Measurements from ENCODE around the gene ABCB8. TPM values are rescaled to one million over a fixed set of nuclear protein-coding genes. Genes with fewer than 3 reads are reported as not detected.

The ABCB8 gene
- total and polyA plus RNA-seq, 9 donors = 6.1 to 45.2 (median 26.3) TPM

- 40 to 51% (median 44%) methylated on average over 5 of the region's 5 CpGs for WGBS, 3 donors
- peak in 1 of 5 donors; percentile 44 for DNase-seq
- no peak overlapping the region for H3K27ac ChIP-seq
- no peaks in the 10 kb centered on the region for H3K36me3 ChIP-seq
- intact Hi-C loops (cut with DNase I) = no loop called here
- peaks cover 5% of the 10 kb centered on the region for H3K4me1 ChIP-seq (ENCODE audit: insufficient read depth)
- no peak for TF ChIP-seq CTCF (IDR thresholded peaks at IDR 0.05)
- TF ChIP-seq EP300 (IDR thresholded peaks at IDR 0.05) = no peak
- no peak for TF ChIP-seq POLR2A (IDR thresholded peaks at IDR 0.05)
- H3K27me3 ChIP-seq = no peaks in the 10 kb centered on the region
- no peaks in the 10 kb centered on the region for H3K9me3 ChIP-seq
- no peak overlapping the region for H3K4me3 ChIP-seq
Measured at GRCh38 chr7:150992833-150993302, 35.4 kb upstream of the ABCB8 start.

- Histone ChIP-seq H3K36me3 (no peaks in the 10 kb centered on the region), H3K4me3 (no peak overlapping the region), H3K9me3 (no peaks in the 10 kb centered on the region), H3K27me3 (no peaks in the 10 kb centered on the region), H3K27ac (no peak overlapping the region), H3K4me1 (ENCODE audit: insufficient read depth) (peaks cover 3% of the 10 kb centered on the region)
- 91 to 96% (median 92%) methylated on average over 14 of the region's 14 CpGs for WGBS, 3 donors
- intact Hi-C loops (cut with DNase I) = no loop called here
- no peak for DNase-seq
- no peak for TF ChIP-seq EP300 (IDR thresholded peaks at IDR 0.05)
- no peak for TF ChIP-seq CTCF (IDR thresholded peaks at IDR 0.05)
- no peak for TF ChIP-seq POLR2A (IDR thresholded peaks at IDR 0.05)
Measured at GRCh38 chr7:150993511-150993910, 34.7 kb upstream of the ABCB8 start.

- peak overlapping the region; percentile 9 for H3K4me3 ChIP-seq
Measured at GRCh38 chr7:150994141-150994837, 34.0 kb upstream of the ABCB8 start.

GRCh38 chr7:150994838-150995510, 33.3 kb upstream of the ABCB8 start:
- DNase-seq = no peak
- Histone ChIP-seq H3K27me3 (no peaks in the 10 kb centered on the region), H3K4me1 (ENCODE audit: insufficient read depth) (no peaks in the 10 kb centered on the region), H3K36me3 (no peaks in the 10 kb centered on the region), H3K27ac (peak overlapping the region in 1 of 2 donors; percentile 8), H3K4me3 (no peak overlapping the region), H3K9me3 (no peaks in the 10 kb centered on the region)
- intact Hi-C loops (cut with DNase I) = no loop called here
- WGBS, 3 donors = 64 to 69% (median 68%) methylated on average over 19 of the region's 19 CpGs
- TF ChIP-seq POLR2A (IDR thresholded peaks at IDR 0.05) (no peak), CTCF (IDR thresholded peaks at IDR 0.05) (no peak), EP300 (IDR thresholded peaks at IDR 0.05) (no peak)

More at GRCh38 chr7:150994141-150994837, 34.0 kb upstream of the ABCB8 start:
- Histone ChIP-seq H3K9me3 (no peaks in the 10 kb centered on the region), H3K36me3 (no peaks in the 10 kb centered on the region), H3K27ac (peak overlapping the region in 1 of 2 donors; percentile 8), H3K27me3 (no peaks in the 10 kb centered on the region), H3K4me1 (ENCODE audit: insufficient read depth) (no peaks in the 10 kb centered on the region)
- intact Hi-C loops (cut with DNase I) = no loop called here
- peak in 2 of 5 donors; percentile 47 to 68 for DNase-seq
- TF ChIP-seq POLR2A (IDR thresholded peaks at IDR 0.05) (no peak), EP300 (IDR thresholded peaks at IDR 0.05) (no peak), CTCF (IDR thresholded peaks at IDR 0.05) (no peak)
- WGBS, 3 donors = 27 to 34% (median 30%) methylated on average over 15 of the region's 15 CpGs
